K562 (cell line): Measurements from ENCODE around the gene ISG20L2. TPM values are rescaled to one million over a fixed set of nuclear protein-coding genes. Genes with fewer than 3 reads are reported as not detected.

ENCODE experiments used
- BCOR ChIP-seq: fragments of 450-650 bp; IDR thresholded peaks from 2 replicates; pipeline ENCODE4 v1.6.1; 2016
- ETV5 ChIP-seq: sonication (generic); formaldehyde crosslinking; IDR thresholded peaks from 2 replicates; pipeline ENCODE4 v1.4.0; 2020; ENCODE audit warnings: low read depth, mild to moderate bottlenecking, missing genetic modification reagents
- NR2C1 ChIP-seq, 2 experiments: fragments of 450-650 bp; IDR thresholded peaks; 2 replicates each; pipeline ENCODE4 v1.6.1; 2017; ENCODE audit warnings: mild to moderate bottlenecking in 2 of 2, antibody characterized with exemption in 1 of 2, inconsistent platforms in 1 of 2, missing compliant biosample characterization in 1 of 2, missing genetic modification characterization in 1 of 2
- NR2C2 ChIP-seq, 2 experiments: fragments of 200-800 bp in 1 of 2; sonication (Bioruptor generic) in 1 of 2; sonication (generic) in 1 of 2; formaldehyde crosslinking in 1 of 2; IDR thresholded peaks; 2 replicates each; pipeline versions ENCODE4 v1.6.1 to v1.8.0; 2016 to 2022; ENCODE audit warnings: mild to moderate bottlenecking in 1 of 2, missing compliant biosample characterization in 1 of 2, missing genetic modification characterization in 1 of 2, missing genetic modification reagents in 1 of 2
- PYGO2 ChIP-seq: fragments of 450-650 bp; IDR thresholded peaks from 2 replicates; pipeline ENCODE4 v1.6.1; 2016; ENCODE audit warnings: mild to moderate bottlenecking, missing genetic modification characterization, moderate library complexity, missing compliant biosample characterization
- RAD51 ChIP-seq: fragments of 450-650 bp; IDR thresholded peaks from 2 replicates; pipeline ENCODE4 v1.7.1; 2016; ENCODE audit warnings: low read depth, mild to moderate bottlenecking, borderline replicate concordance
- SIRT6 ChIP-seq: IDR thresholded peaks from one replicate; pipeline ENCODE4 v1.6.1; 2012; ENCODE audit warnings: low read depth, mild to moderate bottlenecking, control low read depth, inconsistent platforms, low read length, moderate library complexity
- ZFX ChIP-seq: sonication (generic); formaldehyde crosslinking; IDR thresholded peaks from 2 replicates; pipeline ENCODE4 v1.8.0; 2022; ENCODE audit warnings: mild to moderate bottlenecking, missing genetic modification reagents, moderate library complexity
- ZNF146 ChIP-seq: IDR thresholded peaks from one replicate; pipeline ENCODE4 v1.6.1; 2018; ENCODE audit warnings: missing compliant biosample characterization; ENCODE audit not compliant: unreplicated experiment
- ZNF24 ChIP-seq: fragments of 450-650 bp; IDR thresholded peaks from 2 replicates; pipeline ENCODE4 v1.6.1; 2016
- ZNF324 ChIP-seq: fragments of 250-450 bp; sonication (Bioruptor Pico); IDR thresholded peaks from 2 replicates; pipeline ENCODE4 v1.4.0; 2020; ENCODE audit warnings: mild to moderate bottlenecking
- ZNF445 ChIP-seq: fragments of 250-450 bp; sonication (Bioruptor Pico); IDR thresholded peaks from 2 replicates; pipeline ENCODE4 v1.4.0; 2020; ENCODE audit warnings: low read depth, mild to moderate bottlenecking, moderate library complexity
- ZNF76 ChIP-seq: fragments of 250-450 bp; sonication (Bioruptor Pico); IDR thresholded peaks from 2 replicates; pipeline ENCODE4 v1.4.0; 2020; ENCODE audit warnings: mild to moderate bottlenecking, moderate library complexity, borderline replicate concordance
- ZSCAN29 ChIP-seq: fragments of 450-650 bp; IDR thresholded peaks from 2 replicates; pipeline ENCODE4 v1.6.1; 2017
- polyA plus RNA-seq, 8 experiments: library from polyadenylated mRNA; depleted of rRNA in 4 of 8; stranded (reverse) in 5 of 8; unstranded in 3 of 8; fragments of >200 nt; fragmentation: Nextera tagmentation in 2 of 8; fragmentation: Illumina TruSeq in 1 of 8; extraction: Ambion mirVana in 2 of 8; extraction: Trizol in 1 of 8; gene quantifications; 2 replicates each; pipeline versions ENCODE4 v1.2.1 to v1.2.3, GENCODE V29; 2011 to 2014; ENCODE audit warnings: inconsistent platforms in 1 of 8, missing spikeins in 1 of 8
- total RNA-seq, 7 experiments: library from RNA; depleted of rRNA in 6 of 7; stranded (reverse); fragments of >200 nt in 6 of 7; fragmentation: Illumina TruSeq in 2 of 7; extraction: Trizol in 2 of 7; gene quantifications; 2 replicates each; pipeline versions ENCODE4 v1.2.1 to v1.2.3, GENCODE V29; 2011 to 2021; ENCODE audit warnings: low replicate concordance in 1 of 7
- TF ChIP-seq, protein P1 (sequence below): fragments of 250-450 bp; sonication (Bioruptor Pico); IDR thresholded peaks from 2 replicates; pipeline ENCODE4 v1.5.0; 2020; ENCODE audit warnings: mild to moderate bottlenecking
- TF ChIP-seq, protein P2 (sequence below): fragments of 250-450 bp; sonication (Bioruptor Pico); IDR thresholded peaks from 2 replicates; pipeline ENCODE4 v1.4.0; 2020; ENCODE audit warnings: mild to moderate bottlenecking, moderate library complexity, borderline replicate concordance
- TF ChIP-seq, protein P3 (sequence below): fragments of 250-450 bp; sonication (Bioruptor Pico); IDR thresholded peaks from 2 replicates; pipeline ENCODE4 v1.9.0; 2021; ENCODE audit warnings: mild to moderate bottlenecking
- TF ChIP-seq, protein P4 (sequence below): sonication (generic); formaldehyde crosslinking; IDR thresholded peaks from 2 replicates; pipeline ENCODE4 v1.8.1; 2023; ENCODE audit warnings: mild to moderate bottlenecking, missing genetic modification reagents
- TF ChIP-seq, protein P5 (sequence below): fragments of 450-650 bp; IDR thresholded peaks from 2 replicates; pipeline ENCODE4 v1.6.1; 2018; ENCODE audit warnings: mild to moderate bottlenecking, low read depth; ENCODE audit not compliant: partially characterized antibody
- TF ChIP-seq, protein P6 (sequence below), 2 experiments: fragments of 250-450 bp in 1 of 2; fragments of 450-650 bp in 1 of 2; sonication (Bioruptor Pico) in 1 of 2; IDR thresholded peaks; 2 replicates each; pipeline versions ENCODE4 v1.6.1 to v1.8.0; 2016 to 2021; ENCODE audit warnings: mild to moderate bottlenecking in 2 of 2, moderate library complexity in 2 of 2, missing compliant biosample characterization in 1 of 2, missing genetic modification characterization in 1 of 2

Gene ISG20L2
- total and polyA plus RNA-seq, 9 of the 15 experiments (the other 6 are each of a cell fraction or from before 2014, with no cell fraction given): 21.3 to 130 (median 50.3) TPM

DNA sequence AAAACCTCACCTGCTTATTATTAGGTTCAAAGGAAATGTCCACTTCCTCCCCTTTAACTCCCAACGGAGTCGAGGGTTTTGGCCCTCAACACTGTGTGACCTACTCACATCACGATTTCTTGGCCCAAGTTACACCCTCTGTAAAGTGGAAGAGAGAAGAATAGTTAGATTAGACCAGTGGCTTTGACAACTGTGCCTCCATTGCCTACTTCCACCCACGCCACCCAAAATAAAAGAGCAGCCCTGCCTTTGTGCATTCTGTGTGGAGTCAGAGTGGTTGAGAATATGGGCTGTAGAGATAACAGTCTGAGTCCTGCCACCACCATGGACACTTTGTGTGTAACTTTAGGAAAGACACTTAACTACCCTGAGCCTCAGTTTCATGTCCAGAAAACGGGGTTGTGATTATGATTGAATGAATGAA, 27.0 kb upstream of the ISG20L2 start (continued):
- TF ChIP-seq, protein P1, sequence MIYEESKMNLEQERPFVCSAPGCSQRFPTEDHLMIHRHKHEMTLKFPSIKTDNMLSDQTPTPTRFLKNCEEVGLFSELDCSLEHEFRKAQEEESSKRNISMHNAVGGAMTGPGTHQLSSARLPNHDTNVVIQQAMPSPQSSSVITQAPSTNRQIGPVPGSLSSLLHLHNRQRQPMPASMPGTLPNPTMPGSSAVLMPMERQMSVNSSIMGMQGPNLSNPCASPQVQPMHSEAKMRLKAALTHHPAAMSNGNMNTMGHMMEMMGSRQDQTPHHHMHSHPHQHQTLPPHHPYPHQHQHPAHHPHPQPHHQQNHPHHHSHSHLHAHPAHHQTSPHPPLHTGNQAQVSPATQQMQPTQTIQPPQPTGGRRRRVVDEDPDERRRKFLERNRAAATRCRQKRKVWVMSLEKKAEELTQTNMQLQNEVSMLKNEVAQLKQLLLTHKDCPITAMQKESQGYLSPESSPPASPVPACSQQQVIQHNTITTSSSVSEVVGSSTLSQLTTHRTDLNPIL (CRISPR knock-in tag): no peak
- TF ChIP-seq ZNF324 (0 out of 2 replicates have a peak, but pooled peaks have one; percentile 51), ZSCAN29 (no peak), NR2C2 (CRISPR knock-in tag; IDR thresholded peaks at IDR 0.05) (no peak), NR2C2 (tag; IDR thresholded peaks at IDR 0.05) (peak; percentile 55), ZNF24 (peak; percentile 93), ZNF146 (no peak), PYGO2 (tag) (peak; percentile 86; the same call in 1 of the 2 replicates), BCOR (0 out of 2 replicates have a peak, but pooled peaks have one; percentile 29), NR2C1 (IDR thresholded peaks at IDR 0.05) (no peak), NR2C1 (tag; IDR thresholded peaks at IDR 0.05) (peak; percentile 89), ZFX (CRISPR knock-in tag) (peak; percentile 40; the same call in 1 of the 2 replicates), ETV5 (CRISPR knock-in tag) (no peak), SIRT6 (no peak), ZNF445 (CRISPR knock-in tag) (no peak), ZNF76 (CRISPR knock-in tag) (peak; percentile 74; the same call in 1 of the 2 replicates), RAD51 (no peak)
- TF ChIP-seq, protein P2, sequence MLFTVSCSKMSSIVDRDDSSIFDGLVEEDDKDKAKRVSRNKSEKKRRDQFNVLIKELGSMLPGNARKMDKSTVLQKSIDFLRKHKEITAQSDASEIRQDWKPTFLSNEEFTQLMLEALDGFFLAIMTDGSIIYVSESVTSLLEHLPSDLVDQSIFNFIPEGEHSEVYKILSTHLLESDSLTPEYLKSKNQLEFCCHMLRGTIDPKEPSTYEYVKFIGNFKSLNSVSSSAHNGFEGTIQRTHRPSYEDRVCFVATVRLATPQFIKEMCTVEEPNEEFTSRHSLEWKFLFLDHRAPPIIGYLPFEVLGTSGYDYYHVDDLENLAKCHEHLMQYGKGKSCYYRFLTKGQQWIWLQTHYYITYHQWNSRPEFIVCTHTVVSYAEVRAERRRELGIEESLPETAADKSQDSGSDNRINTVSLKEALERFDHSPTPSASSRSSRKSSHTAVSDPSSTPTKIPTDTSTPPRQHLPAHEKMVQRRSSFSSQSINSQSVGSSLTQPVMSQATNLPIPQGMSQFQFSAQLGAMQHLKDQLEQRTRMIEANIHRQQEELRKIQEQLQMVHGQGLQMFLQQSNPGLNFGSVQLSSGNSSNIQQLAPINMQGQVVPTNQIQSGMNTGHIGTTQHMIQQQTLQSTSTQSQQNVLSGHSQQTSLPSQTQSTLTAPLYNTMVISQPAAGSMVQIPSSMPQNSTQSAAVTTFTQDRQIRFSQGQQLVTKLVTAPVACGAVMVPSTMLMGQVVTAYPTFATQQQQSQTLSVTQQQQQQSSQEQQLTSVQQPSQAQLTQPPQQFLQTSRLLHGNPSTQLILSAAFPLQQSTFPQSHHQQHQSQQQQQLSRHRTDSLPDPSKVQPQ (CRISPR knock-in tag): no peak
- TF ChIP-seq, protein P3, sequence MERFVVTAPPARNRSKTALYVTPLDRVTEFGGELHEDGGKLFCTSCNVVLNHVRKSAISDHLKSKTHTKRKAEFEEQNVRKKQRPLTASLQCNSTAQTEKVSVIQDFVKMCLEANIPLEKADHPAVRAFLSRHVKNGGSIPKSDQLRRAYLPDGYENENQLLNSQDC (CRISPR knock-in tag): no peak
- TF ChIP-seq, protein P4, sequence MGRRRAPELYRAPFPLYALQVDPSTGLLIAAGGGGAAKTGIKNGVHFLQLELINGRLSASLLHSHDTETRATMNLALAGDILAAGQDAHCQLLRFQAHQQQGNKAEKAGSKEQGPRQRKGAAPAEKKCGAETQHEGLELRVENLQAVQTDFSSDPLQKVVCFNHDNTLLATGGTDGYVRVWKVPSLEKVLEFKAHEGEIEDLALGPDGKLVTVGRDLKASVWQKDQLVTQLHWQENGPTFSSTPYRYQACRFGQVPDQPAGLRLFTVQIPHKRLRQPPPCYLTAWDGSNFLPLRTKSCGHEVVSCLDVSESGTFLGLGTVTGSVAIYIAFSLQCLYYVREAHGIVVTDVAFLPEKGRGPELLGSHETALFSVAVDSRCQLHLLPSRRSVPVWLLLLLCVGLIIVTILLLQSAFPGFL (CRISPR knock-in tag): no peak
- TF ChIP-seq, protein P5, sequence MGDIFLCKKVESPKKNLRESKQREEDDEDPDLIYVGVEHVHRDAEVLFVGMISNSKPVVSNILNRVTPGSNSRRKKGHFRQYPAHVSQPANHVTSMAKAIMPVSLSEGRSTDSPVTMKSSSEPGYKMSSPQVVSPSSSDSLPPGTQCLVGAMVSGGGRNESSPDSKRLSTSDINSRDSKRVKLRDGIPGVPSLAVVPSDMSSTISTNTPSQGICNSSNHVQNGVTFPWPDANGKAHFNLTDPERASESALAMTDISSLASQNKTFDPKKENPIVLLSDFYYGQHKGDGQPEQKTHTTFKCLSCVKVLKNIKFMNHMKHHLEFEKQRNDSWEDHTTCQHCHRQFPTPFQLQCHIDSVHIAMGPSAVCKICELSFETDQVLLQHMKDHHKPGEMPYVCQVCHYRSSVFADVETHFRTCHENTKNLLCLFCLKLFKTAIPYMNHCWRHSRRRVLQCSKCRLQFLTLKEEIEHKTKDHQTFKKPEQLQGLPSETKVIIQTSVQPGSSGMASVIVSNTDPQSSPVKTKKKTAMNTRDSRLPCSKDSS: no peak
- TF ChIP-seq, protein P6, sequence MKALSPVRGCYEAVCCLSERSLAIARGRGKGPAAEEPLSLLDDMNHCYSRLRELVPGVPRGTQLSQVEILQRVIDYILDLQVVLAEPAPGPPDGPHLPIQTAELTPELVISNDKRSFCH (CRISPR knock-in tag; IDR thresholded peaks at IDR 0.05): peak; percentile 69; the same call in 1 of the 2 replicates
- TF ChIP-seq, protein P6 (tag; IDR thresholded peaks at IDR 0.05): peak; percentile 96
